PC-3 (cell line): Measurements from ENCODE around the gene ZNF91. TPM values are rescaled to one million over a fixed set of nuclear protein-coding genes. Genes with fewer than 3 reads are reported as not detected.
"Not testable (repeated sequence)": the region's sequence is repeated elsewhere in the genome, so short reads cannot be mapped to it uniquely, and the experiment has no call there.

Experiments
- ATAC-seq: fragments of 200-7000 bp; cut with Tn5 transposase; 2 replicates; pipeline ENCODE4 v1.9.1; 2020; ENCODE audit warnings: mild to moderate bottlenecking, moderate library complexity
- BruUV-seq: library from RNA; stranded (reverse); fragments of 400-500 nt; replicated peaks from 2 replicates; lab custom pipeline; 2021; lab: Mats Ljungman, UMichigan
- CTCF ChIA-PET: fragments of 300-600 bp; sonication (Branson Sonifier 250); formaldehyde crosslinking; loops from one replicate; lab custom pipeline; 2022; ENCODE audit warnings: antibody characterized with exemption; lab: Charles Lee
- POLR2A ChIA-PET: fragments of 300-600 bp; sonication (Branson Sonifier 250); formaldehyde crosslinking; loops from one replicate; lab custom pipeline; 2022; ENCODE audit warnings: antibody characterized with exemption; ENCODE audit not compliant: unreplicated experiment; lab: Charles Lee
- DNase-seq: peaks from one replicate; pipeline ENCODE4 v3.0.0-alpha.2; 2015
- H2AFZ ChIP-seq: fragments of 300-600 bp; sonication (generic); 2 replicates; pipeline ENCODE4 v1.6.0; 2016; ENCODE audit warnings: antibody characterized with exemption, low read length
- H3F3A ChIP-seq: fragments of 300-600 bp; sonication (generic); one replicate; pipeline ENCODE4 v1.6.0; 2017; ENCODE audit warnings: antibody characterized with exemption, low read length, control low read depth, mild to moderate bottlenecking; ENCODE audit not compliant: unreplicated experiment
- H3K27ac ChIP-seq: fragments of 300-600 bp; sonication (generic); 2 replicates; pipeline ENCODE4 v1.5.1; 2016; ENCODE audit warnings: mild to moderate bottlenecking, low read length
- H3K27me3 ChIP-seq: fragments of 300-600 bp; sonication (generic); 2 replicates; pipeline ENCODE4 v1.6.1; 2016; ENCODE audit warnings: low read length, mixed read lengths
- H3K36me3 ChIP-seq: fragments of 300-600 bp; sonication (generic); 2 replicates; pipeline ENCODE4 v1.6.1; 2016; ENCODE audit warnings: low read depth, mixed run types, low read length, mixed read lengths
- H3K4me1 ChIP-seq: fragments of 300-600 bp; sonication (generic); 2 replicates; pipeline ENCODE4 v1.5.1; 2016; ENCODE audit warnings: low read length; ENCODE audit not compliant: insufficient read depth
- H3K4me2 ChIP-seq: fragments of 300-600 bp; sonication (generic); 2 replicates; pipeline ENCODE4 v1.6.0; 2016; ENCODE audit warnings: low read length
- H3K4me3 ChIP-seq: fragments of 300-600 bp; sonication (generic); 2 replicates; pipeline ENCODE4 v1.5.1; 2016; ENCODE audit warnings: mild to moderate bottlenecking, low read length, mixed read lengths
- H3K79me2 ChIP-seq: fragments of 300-600 bp; sonication (generic); 2 replicates; pipeline ENCODE4 v1.6.1; 2017; ENCODE audit warnings: low read length, mixed read lengths
- H3K9ac ChIP-seq: fragments of 300-600 bp; sonication (generic); 2 replicates; pipeline ENCODE4 v1.6.0; 2016; ENCODE audit warnings: mild to moderate bottlenecking, low read length
- H3K9me2 ChIP-seq: fragments of 300-600 bp; sonication (generic); replicated peaks from 2 replicates; pipeline ENCODE4 v1.6.1; 2016; ENCODE audit warnings: mixed run types, low read length, mixed read lengths
- H3K9me3 ChIP-seq: fragments of 300-600 bp; sonication (generic); 2 replicates; pipeline ENCODE4 v1.6.1; 2016; ENCODE audit warnings: low read length, mixed read lengths
- H4K20me1 ChIP-seq: fragments of 300-600 bp; sonication (generic); 2 replicates; pipeline ENCODE4 v1.6.1; 2016; ENCODE audit warnings: low read length, mixed read lengths
- CTCF ChIP-seq: fragments of 300-600 bp; sonication (generic); conservative IDR thresholded peaks from 2 replicates; pipeline ENCODE4 v1.5.1; 2017; ENCODE audit warnings: antibody characterized with exemption, low read depth, mild to moderate bottlenecking, low read length
- EZH2 ChIP-seq: fragments of 300-600 bp; sonication (generic); IDR thresholded peaks from one replicate; pipeline ENCODE4 v1.6.1; 2017; ENCODE audit warnings: antibody characterized with exemption, mild to moderate bottlenecking, low read length; ENCODE audit not compliant: unreplicated experiment
- EZH2phosphoT487 ChIP-seq: fragments of 300-600 bp; sonication (generic); IDR thresholded peaks from 2 replicates; pipeline ENCODE4 v1.6.1; 2018; ENCODE audit warnings: mild to moderate bottlenecking, antibody characterized with exemption, low read length, borderline replicate concordance
- intact Hi-C: fragments of 100-400 bp; cut with micrococcal nuclease; formaldehyde crosslinking; loops from 2 replicates; pipeline ENCODE4 v1.9.0; 2023
- total RNA-seq: library from RNA; depleted of rRNA; stranded (reverse); fragments of >200 nt; gene quantifications from 2 replicates; pipeline ENCODE4 v1.2.3, GENCODE V29; 2014

ZNF91 gene
- total RNA-seq, 1 experiment from 2014 or later: 22.2 TPM

- ATAC-seq (no peak), DNase-seq (no peak)
- H4K20me1 ChIP-seq: no peaks in the 10 kb centered on the region
- no peak overlapping the region for H3K9ac ChIP-seq
- BruUV-seq: no TSS peak
- H3K9me2 ChIP-seq: no peaks in the 10 kb centered on the region
- ChIA-PET POLR2A (no interaction called here), CTCF (interaction anchor here (0.5 kb wide), 1 partner anchor 1532 kb away, joined by 4 read pairs; no protein-coding TSS in a partner anchor)
- H3K36me3 ChIP-seq: no peaks in the 10 kb centered on the region
- H3K9me3 ChIP-seq: peaks cover 10% of the 10 kb centered on the region
- no peak overlapping the region for H2AFZ ChIP-seq
- H3K4me2 ChIP-seq: no peak overlapping the region
- no peak overlapping the region for H3K4me3 ChIP-seq
- H3K27ac ChIP-seq: no peak overlapping the region
- peaks cover 3% of the 10 kb centered on the region; the same call in 1 of the 2 replicates for H3K4me1 ChIP-seq
- no peaks in the 10 kb centered on the region for H3F3A ChIP-seq
- no peak for TF ChIP-seq EZH2phosphoT487
- no peak for TF ChIP-seq EZH2
- intact Hi-C loops: no loop called here
- H3K79me2 ChIP-seq: no peaks in the 10 kb centered on the region
- H3K27me3 ChIP-seq: no peaks in the 10 kb centered on the region
These were observed 89.7 kb downstream of the ZNF91 start for GRCh38 chr19:23305555-23305954.

GRCh38 chr19:23304238-23304637 lies 91.0 kb downstream of the ZNF91 start:
- no peaks in the 10 kb centered on the region for H3K36me3 ChIP-seq
- no peak for ATAC-seq
- no peaks in the 10 kb centered on the region for H3K9me2 ChIP-seq
- DNase-seq: no peak
- no peak overlapping the region for H2AFZ ChIP-seq
- no peak overlapping the region for H3K9ac ChIP-seq
- H3K79me2 ChIP-seq: no peaks in the 10 kb centered on the region
- no peak overlapping the region for H3K4me3 ChIP-seq
- intact Hi-C loops: no loop called here
- no peaks in the 10 kb centered on the region for H3K27me3 ChIP-seq
- H3K4me1 ChIP-seq: no peaks in the 10 kb centered on the region
- H3K4me2 ChIP-seq: no peak overlapping the region
- no peaks in the 10 kb centered on the region for H4K20me1 ChIP-seq
- H3K27ac ChIP-seq: no peak overlapping the region
- TF ChIP-seq CTCF: no peak
- TF ChIP-seq EZH2phosphoT487: no peak
- no peak for TF ChIP-seq EZH2
- POLR2A ChIA-PET: no interaction called here
- no TSS peak for BruUV-seq
- CTCF ChIA-PET: no interaction called here
- no peaks in the 10 kb centered on the region for H3F3A ChIP-seq
- peaks cover 21% of the 10 kb centered on the region for H3K9me3 ChIP-seq

GRCh38 chr19:23294141-23294540 lies 101.1 kb downstream of the ZNF91 start:
- no peaks in the 10 kb centered on the region for H4K20me1 ChIP-seq
- TF ChIP-seq EZH2 (no peak), CTCF (no peak), EZH2phosphoT487 (no peak)
- H2AFZ ChIP-seq: no peak overlapping the region
- DNase-seq: no peak
- H3K9ac ChIP-seq: no peak overlapping the region
- no peaks in the 10 kb centered on the region; the same call in 1 of the 2 replicates for H3K9me3 ChIP-seq
- no peaks in the 10 kb centered on the region for H3F3A ChIP-seq
- intact Hi-C loops: no loop called here
- CTCF ChIA-PET: no interaction called here
- no peaks in the 10 kb centered on the region for H3K27me3 ChIP-seq
- no peak overlapping the region for H3K27ac ChIP-seq
- no peaks in the 10 kb centered on the region for H3K79me2 ChIP-seq
- no peaks in the 10 kb centered on the region for H3K4me1 ChIP-seq
- H3K4me2 ChIP-seq: no peak overlapping the region
- no peaks in the 10 kb centered on the region for H3K9me2 ChIP-seq
- POLR2A ChIA-PET: no interaction called here
- H3K36me3 ChIP-seq: no peaks in the 10 kb centered on the region
- ATAC-seq: no peak
- H3K4me3 ChIP-seq: no peak overlapping the region
- no TSS peak for BruUV-seq

- H3K79me2 ChIP-seq, H3K9me3 ChIP-seq, H3K4me1 ChIP-seq, H3K9me2 ChIP-seq, ATAC-seq, H3K36me3 ChIP-seq, POLR2A ChIA-PET, BruUV-seq, intact Hi-C loops, H2AFZ ChIP-seq, H3K4me2 ChIP-seq, CTCF ChIA-PET, H3K27ac ChIP-seq, H4K20me1 ChIP-seq, H3F3A ChIP-seq, H3K4me3 ChIP-seq, H3K9ac ChIP-seq, H3K27me3 ChIP-seq, DNase-seq: not testable (repeated sequence)
These were observed 105.3 kb downstream of the ZNF91 start for GRCh38 chr19:23289966-23290365.
